ENCODE data around the gene NDUFB1.

NDUFB1 gene

DNA sequence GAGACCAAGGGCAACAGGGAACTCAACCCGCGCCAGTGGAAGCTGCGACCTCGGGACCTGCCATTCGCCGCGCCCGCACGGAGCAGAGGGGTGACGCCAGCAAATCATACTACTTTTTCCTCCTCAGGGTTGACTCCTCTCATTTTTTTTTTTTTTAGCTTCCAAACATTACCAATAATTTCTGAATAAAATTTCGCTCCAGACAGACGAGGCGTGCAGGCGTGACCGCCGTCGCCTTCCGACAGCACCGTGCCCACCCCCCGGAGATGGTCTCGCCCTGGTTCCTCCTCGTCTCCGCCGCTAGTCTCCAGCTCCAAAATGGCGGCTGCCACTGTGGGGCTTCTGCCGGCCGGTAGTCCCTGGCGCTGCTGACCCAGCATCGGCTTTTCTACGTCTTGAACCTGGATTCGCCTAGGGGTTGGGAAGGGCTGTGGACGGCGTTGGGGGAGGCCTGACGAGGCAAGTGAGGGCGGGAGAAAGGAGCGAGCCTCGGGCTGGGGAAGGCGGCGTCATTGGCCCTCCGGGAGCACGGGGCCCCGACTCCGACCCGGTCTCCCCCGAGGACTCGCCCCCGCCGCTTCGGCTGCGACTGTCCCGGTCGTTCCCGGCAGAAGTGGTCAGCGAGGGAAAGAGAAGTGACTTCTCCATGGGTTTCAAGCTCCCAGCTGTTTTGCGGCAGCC, at the start of gene NDUFB1, which contains the start of gene CPSF2:
Gene NDUFB1, minus strand, starts transcription at position 37 of the 681 bp plus-strand sequence. CDS start 4,069 bp downstream, outside the sequence.
Gene CPSF2, plus strand, starts transcription at position 300 of the 681 bp plus-strand sequence. CDS start 9,016 bp downstream, outside the sequence.
- peak; percentile 54 to 56 for DNase-seq (ENCODE audit: low read depth in 2 of 2)

DNA sequence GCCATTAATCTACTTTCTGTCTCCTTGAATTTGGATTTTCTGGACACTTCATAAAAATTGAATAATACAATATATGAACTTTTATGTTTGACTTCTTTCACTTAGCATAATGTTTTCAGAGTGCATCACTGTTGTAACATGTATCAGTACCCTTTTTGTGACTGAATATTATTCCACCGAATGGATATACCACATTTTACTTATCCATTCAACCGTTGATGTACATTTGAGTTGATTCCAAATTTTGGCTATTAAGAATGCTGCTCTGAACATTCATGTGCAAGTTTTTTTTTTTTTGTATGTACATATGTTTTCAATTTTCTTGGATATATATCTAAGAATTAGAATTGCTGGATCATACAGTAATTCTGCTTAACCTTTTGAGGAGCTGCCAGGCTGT, 43.5 kb upstream of the NDUFB1 start:
- peak in 1 of 2 experiments; percentile 8 for DNase-seq (ENCODE audit: low read depth in 2 of 2)

DNA sequence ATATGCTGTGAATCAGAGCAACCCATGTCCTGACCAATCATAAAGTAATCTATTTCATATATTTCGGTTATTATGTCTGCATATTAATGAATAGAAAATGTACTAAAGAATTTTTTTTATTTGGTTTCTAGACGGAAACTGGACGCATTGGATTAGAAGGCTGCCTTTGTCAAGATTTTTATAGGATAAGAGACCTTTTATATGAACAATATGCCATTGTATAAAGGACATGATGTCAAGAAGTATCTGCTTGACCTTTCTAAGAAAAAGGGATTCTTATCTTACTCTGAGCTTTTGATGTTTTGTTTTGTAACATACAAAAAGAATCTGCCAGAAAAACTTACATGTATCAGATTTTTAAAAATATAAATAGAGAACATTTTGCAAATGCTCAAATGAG, 40.0 kb upstream of the NDUFB1 start:
- no peak for DNase-seq (ENCODE audit: low read depth in 2 of 2)

GRCh38 chr14:92160619-92161018, 39.1 kb upstream of the NDUFB1 start:
- peak; percentile 50 to 56 for DNase-seq (ENCODE audit: low read depth in 2 of 2)

- no peak for DNase-seq (ENCODE audit: low read depth in 2 of 2)
Observed at GRCh38 chr14:92154283-92154942, 32.9 kb upstream of the NDUFB1 start.

GRCh38 chr14:92153581-92153980, 32.1 kb upstream of the NDUFB1 start:
- no peak for DNase-seq (ENCODE audit: low read depth in 2 of 2)

GRCh38 chr14:92144708-92145107, 23.2 kb upstream of the NDUFB1 start:
- DNase-seq (ENCODE audit: low read depth in 2 of 2), result no peak

GRCh38 chr14:92143962-92144361, 22.5 kb upstream of the NDUFB1 start:
- DNase-seq (ENCODE audit: low read depth in 2 of 2), result no peak

DNA sequence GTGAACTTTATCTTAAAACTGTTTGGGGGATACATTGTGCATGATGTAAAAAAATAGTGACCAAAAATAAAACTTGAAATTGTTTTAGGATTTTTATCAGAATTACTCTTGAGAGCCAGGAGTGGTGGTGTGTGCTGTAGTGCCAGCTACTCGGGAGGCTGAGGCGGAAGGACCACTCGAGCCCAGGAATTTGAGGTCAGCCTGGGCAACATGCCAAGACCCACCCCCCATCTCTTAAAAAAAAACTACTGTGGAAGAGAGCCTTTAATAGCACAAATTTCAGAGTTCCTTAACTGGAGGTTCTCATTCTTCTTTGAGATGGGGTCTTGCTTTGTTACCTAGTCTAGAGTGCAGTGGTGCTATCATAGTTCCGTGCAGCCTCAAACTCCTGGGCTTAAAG, 21.8 kb upstream of the NDUFB1 start:
- no peak for DNase-seq (ENCODE audit: low read depth in 2 of 2)

DNA sequence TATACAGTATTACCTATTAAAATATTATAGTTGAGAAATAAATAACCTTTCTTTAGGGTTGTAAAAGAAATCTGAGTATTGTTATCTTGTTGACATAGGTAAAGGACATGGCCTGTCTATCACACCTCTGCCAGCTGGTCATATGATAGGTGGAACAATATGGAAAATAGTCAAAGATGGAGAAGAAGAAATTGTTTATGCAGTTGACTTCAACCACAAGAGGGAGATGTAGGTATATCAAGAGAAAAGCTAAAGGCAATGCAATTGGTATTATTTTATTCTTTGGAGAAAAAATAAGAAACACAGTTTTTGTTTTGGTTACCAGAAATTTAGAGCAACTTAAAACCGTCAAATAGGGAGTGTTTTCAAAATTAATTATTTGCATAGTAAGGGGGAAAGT, 13.8 kb upstream of the NDUFB1 start:
- peak in 1 of 2 experiments; percentile 19 for DNase-seq (ENCODE audit: low read depth in 2 of 2)

DNA sequence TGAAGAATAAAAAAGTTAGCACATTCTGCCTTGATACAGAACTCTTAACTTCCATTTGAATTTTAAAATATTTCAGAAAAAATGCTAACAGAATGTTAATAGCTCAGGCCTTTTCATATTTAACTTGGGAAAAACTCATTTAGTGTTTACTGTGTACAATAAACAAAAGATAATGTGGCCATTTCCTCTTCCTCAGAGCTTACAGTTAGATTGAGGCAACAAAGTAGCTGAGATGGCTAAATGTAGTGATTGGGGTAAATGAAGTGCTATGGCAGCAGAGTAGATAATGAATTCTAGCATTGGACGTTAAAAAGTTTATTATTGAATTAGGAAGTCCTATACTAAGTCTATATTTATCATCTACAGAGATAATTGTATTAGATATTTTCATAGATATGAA, 12.9 kb upstream of the NDUFB1 start:
- no peak for DNase-seq (ENCODE audit: low read depth in 2 of 2)

GRCh38 chr14:92122761-92123160, 1.3 kb upstream of the NDUFB1 start:
- no peak for DNase-seq (ENCODE audit: low read depth in 2 of 2)

DNA sequence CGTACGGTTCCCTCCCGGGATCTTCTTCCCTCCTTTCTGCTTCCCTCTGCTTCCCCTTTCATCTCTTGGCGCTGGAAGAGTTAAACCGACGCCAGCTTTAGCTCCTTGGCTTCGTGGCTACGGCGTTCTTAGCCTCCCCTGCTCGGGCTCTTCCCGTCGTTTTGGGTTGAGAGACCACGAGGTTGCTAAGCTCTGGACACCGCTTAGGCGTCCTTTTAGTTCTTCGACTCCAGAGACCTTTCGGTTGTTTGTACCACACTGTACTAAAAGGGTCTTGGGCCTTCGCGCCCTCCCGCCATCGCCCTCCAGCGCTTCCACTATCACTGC, 808 bp upstream of the NDUFB1 start:
- DNase-seq (ENCODE audit: low read depth in 2 of 2), result peak in 1 of 2 experiments; percentile 5

GRCh38 chr14:92121207-92121669, 268 bp downstream of the NDUFB1 start:
- DNase-seq (ENCODE audit: low read depth in 2 of 2), result peak in 1 of 2 experiments; percentile 5

DNA sequence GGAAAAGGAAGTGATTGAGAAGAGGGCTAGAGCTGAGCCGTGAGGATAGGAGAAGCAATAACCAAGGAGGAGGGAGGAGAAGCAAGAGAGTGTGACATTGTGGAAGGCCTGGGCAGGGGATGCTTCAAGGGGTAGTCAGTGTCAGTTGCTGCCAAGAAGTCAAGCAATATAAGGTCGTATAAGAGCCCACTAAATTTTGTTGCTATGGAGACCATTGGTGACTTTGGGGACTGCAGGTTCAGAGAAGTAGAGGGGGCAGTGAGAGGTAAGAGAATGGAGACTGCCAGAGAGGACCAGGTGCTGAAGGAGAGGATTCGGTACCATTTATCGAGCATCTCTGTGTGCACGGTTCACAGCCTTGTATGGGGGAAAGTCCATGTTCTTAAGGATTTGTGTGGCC, 12.0 kb downstream of the NDUFB1 start:
- no peak for DNase-seq (ENCODE audit: low read depth in 2 of 2)

- no peak for DNase-seq (ENCODE audit: low read depth in 2 of 2)
Observed at GRCh38 chr14:92108345-92109254, 12.9 kb downstream of the NDUFB1 start.

DNA sequence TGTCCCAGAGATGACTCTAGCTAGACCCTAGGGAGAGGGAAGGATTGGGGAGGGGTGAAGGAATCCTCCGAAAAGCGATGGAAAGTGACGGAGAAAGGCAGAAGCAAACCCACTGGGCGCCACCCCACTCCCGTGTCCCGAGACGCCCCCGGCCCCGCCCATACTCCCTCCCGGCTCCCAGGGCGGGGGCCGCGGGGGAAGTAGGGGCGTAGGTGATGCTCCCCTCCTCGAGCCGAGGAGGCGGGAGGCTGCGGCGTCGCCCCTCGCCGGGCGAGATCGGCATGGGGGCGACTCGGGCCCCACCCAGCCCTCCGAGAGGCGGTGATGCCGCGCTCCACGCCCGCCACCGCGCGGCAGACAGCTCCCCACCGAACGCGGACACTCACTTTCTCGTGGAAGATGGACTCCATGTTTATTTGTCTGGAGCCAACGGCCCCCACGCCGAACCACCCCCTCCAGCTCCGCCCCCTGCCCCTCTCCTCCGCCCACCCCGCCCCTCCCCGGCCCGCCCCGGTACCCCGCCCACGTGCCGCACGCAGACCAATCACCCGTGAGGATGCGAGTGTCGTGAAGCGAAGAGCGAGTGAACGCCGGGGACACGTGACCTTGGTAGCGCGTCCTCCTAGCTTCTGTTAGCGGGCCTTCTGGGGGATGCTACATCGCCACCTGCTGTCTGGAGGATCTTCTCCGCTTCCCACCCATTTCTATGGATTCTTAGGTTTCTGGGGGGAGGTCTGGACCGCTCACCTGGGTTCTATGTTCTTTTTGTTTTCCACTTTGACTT, 15.2 kb downstream of the NDUFB1 start, which contains the start of gene ATXN3:
Gene ATXN3, minus strand, starts transcription at position 440 of the 784 bp plus-strand sequence. Its CDS starts 30 bp downstream, at position 410.
- DNase-seq (ENCODE audit: low read depth in 2 of 2), result peak; percentile 97 to 98

DNA sequence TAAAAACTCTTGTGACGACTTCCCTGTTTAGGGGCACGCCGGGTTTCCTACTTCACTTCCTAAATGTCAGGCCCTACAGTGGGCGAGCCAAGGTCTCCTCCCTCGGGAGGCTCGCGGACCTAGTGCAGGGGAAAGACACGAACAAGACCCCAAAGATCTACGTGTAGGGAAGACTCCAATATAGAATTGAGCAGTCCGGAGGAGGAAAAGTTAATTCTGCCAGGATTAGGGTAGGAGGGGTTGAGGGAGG, 15.7 kb downstream of the NDUFB1 start:
- peak in 1 of 2 experiments; percentile 15 for DNase-seq (ENCODE audit: low read depth in 2 of 2)

GRCh38 chr14:92105073-92105892, 16.2 kb downstream of the NDUFB1 start:
- DNase-seq (ENCODE audit: low read depth in 2 of 2), result peak in 1 of 2 experiments; percentile 2

DNA sequence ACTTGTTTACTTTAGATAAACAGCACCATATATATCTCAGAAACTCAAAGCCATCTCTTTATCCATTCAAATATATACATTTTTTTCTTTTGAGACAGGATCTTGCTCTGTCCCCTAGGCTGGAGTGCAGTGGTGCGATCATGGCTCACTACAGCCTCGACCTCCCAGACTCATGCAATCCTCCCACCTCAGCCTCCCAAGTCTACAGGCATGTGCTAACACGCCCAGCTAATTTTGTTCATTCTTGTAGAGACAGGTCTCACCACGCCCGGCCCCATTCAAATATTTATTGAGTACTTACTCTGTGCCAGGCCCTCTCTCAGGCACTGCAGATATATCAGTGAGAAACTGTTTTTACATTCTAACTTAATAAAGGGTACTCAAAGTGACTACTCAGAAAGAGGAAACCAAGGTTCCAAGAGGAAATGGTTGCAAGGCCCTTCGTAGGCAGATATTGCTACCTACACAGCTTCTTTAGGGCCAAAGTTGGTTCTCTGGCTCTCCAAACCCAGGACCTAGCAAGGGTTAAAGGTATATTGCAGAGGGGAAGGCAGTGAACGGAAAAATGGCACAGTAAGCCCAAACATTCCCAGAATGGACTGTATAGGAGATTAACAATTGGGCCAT, 18.0 kb downstream of the NDUFB1 start:
- no peak for DNase-seq (ENCODE audit: low read depth in 2 of 2)

Measured in fibroblast of skin of left quadriceps (primary cell).